HG03103 (cell line): ENCODE measurements around the gene FAM120A.

ENCODE experiments used
- ATAC-seq: cut with Tn5 transposase; IDR thresholded peaks from one replicate; pipeline ENCODE4 v1.9.1; 2021; ENCODE audit warnings: low read depth; ENCODE audit not compliant: unreplicated experiment

FAM120A gene

DNA sequence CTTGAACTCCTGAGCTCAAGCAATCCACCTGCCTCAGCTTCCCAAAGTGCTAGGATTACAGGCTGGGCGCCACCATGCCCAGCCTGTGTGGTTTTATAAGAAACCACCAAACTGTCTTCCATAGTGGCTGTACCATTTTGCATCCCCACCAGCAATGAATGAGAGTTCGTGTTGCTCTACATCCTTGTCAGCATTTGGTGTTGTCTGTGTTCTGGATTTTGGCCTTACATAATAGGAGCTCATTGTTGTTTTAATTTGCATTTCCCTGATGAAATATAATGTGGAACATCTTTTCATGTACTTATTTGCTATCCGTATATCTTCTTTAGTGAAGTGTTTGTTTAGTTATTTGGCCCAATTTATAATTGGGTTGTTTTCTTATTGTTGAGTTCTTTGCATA, 154.7 kb downstream of the FAM120A start:
- ATAC-seq: no peak

DNA sequence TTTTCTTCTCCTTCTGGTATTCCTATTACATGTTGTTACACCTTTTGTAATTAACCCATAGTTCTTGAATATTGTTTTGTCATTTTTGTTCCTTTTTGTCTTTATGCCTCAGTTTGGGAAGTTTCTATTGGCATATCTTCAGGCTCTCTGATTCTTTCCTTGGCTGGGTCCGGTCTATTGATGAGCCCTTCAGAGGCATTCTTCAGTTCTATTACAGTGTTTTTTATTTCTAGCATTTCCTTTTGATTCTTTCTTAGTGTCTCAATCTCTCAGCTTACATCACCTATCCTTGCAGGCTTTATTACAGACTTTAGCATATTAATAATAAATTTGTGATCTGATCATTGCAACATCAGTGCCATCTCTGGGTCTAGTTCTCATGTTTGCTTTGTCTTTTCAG, 158.7 kb downstream of the FAM120A start:
- ATAC-seq: no peak

DNA sequence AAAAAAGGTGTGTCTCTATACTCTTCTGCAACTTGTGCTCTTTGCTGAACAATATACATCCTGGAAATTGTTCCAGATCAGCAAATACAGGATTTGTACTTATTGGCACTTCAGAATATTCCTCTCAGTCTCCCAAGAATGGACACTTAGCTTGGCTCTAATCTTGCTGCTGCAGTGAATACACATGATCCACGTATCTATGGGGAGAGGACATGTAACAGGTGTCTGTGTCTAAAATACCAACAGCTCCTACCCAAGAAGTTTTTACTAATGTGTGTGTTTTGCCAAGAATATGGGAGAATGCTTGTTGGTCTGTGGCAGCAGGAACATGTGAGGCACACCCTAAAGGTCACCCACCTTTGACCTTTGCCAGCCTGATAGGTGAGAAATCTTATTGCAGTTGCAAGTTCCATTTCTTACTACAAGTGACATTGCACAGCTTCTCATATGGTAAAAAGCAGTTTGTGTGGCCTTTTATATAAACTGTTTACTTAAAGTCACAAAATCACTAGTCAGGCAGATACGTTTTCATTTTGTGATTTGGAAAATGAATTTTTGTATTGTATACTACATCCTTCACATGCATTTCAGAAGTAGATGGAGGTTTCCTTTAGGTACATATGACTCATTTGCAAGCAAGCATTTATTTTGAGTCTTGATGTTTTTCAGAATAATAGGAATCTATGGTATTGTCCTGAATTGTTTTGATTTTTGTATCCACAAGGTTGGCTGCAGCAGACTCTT, 160.7 kb downstream of the FAM120A start:
- no peak for ATAC-seq

DNA sequence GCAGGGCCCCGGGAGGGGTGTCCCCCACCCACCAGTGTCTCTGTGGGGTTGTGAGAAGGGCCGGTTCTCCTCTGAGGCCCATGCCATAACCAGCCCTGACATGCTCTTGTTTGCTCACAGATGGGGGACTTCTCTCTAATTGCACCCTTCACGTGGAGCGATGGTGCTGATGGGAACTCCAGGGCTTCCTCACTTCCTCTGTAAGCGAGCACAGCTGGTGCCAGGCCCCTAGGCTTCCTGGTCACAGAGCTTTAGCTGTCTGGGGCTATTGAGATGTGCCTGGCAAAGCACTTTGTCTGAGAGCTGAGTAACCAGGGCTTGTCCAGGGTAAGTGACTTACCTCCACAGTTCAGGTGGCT, 161.3 kb downstream of the FAM120A start:
- no peak for ATAC-seq

DNA sequence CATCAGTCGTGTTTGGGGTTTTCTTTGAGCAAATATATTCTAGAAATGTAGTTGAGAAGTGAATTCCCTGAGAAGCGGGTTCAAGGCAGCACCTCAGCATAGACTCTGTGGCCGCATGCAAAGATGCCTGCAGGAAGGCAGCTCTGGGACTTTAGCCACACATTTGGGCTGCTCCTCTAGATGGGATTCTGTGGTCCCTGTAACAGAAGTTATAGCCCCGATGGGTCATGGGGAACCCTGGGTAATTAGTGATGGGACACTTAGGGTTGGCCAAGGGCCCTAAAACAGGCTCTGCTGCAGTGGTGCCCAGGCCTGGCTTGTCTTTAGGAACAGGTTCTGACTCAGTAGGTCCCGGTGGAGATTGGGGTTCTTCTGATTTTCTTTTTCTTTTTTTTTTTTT, 161.7 kb downstream of the FAM120A start:
- no peak for ATAC-seq

DNA sequence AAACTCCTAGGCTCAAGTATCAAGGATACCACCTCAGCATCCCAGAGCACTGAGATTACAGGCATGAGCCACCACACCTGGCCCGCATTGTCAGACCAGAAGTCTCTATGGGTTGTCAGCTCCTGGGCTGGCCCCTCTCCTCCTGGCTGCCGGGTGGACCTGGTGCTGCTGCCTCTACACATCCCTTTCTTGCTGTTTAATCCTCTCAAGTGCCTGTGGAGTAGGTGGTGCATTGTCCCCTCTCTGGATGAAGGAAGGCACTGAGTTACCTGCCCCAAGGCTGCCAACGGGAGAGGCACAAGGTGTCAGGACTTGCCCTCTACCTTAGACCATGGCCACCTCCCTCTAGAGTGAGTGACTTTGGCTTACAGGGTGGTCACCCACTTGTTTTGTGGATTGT, 162.3 kb downstream of the FAM120A start:
- ATAC-seq: no peak

DNA sequence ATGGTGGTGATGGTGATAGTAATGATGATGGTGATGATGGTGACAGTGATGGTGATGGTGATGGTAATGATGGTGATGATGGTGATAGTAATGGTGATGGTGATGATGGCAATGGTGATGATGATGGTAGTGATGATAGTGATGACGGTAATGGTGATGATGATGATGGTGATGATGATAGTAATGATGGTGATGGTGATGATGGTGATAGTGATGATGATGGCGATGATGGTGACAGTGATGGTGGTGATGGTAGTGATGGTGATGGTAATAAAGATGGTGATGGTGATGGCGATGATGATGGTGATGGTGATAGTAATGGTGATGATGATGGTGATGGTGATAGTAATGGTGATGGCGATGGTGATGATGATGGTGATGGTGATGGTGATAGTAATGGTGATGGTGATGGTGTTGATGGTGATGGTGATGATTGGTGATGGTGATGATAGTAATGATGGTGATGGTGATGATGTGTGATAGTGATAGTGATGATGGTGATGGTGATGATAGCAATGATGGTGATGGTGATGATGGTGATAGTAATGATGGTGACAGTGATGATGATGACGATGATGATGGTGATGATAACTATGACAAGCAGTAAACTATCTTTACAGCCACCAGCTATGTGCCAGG, 163.5 kb downstream of the FAM120A start:
- ATAC-seq: no peak
